Limb (tissue), 2 donors: Measurements from ENCODE around the gene CD72.
"Not testable (repeated sequence)": the region's sequence is repeated elsewhere in the genome, so short reads cannot be mapped to it uniquely, and the experiment has no call there.

Experiments used
- DNase-seq, 2 donors: peaks; one replicate each; pipeline ENCODE4 v3.0.0-alpha.2; 2016; ENCODE audit errors: extremely low spot score in 2 of 2

Gene CD72

GRCh38 chr9:35618854-35619799 lies 914 bp upstream of the CD72 start:
- DNase-seq: no peak

GRCh38 chr9:35617548-35617947 lies 665 bp downstream of the CD72 start:
- DNase-seq: no peak

- peak; percentile 15 to 62 for DNase-seq
Observed at GRCh38 chr9:35616681-35617459, 1.3 kb downstream of the CD72 start.

- DNase-seq: no peak
Observed at GRCh38 chr9:35615981-35616680, 2.1 kb downstream of the CD72 start.

GRCh38 chr9:35612843-35613242 lies 5.4 kb downstream of the CD72 start:
- DNase-seq: no peak

GRCh38 chr9:35612066-35612465 lies 6.1 kb downstream of the CD72 start:
- DNase-seq: not testable (repeated sequence)

- DNase-seq: no peak
Observed at GRCh38 chr9:35611230-35611797, 6.9 kb downstream of the CD72 start.

GRCh38 chr9:35609820-35610163 lies 8.4 kb downstream of the CD72 start:
- DNase-seq: no peak

- no peak for DNase-seq
Observed at GRCh38 chr9:35609001-35609819, 9.0 kb downstream of the CD72 start.

- no peak for DNase-seq
Observed at GRCh38 chr9:35608221-35608620, 10.0 kb downstream of the CD72 start.

GRCh38 chr9:35606726-35607125 lies 11.5 kb downstream of the CD72 start:
- DNase-seq: no peak

- no peak for DNase-seq
Observed at GRCh38 chr9:35606138-35606504, 12.1 kb downstream of the CD72 start.

GRCh38 chr9:35605351-35606137 lies 12.7 kb downstream of the CD72 start:
- peak in 1 of 2 donors; percentile 58 for DNase-seq

GRCh38 chr9:35604578-35605350 lies 13.4 kb downstream of the CD72 start, which contains the start of gene TESK1:
Gene TESK1, plus strand, starts transcription at chr9:35605262. Its CDS starts 358 bp downstream, at chr9:35605620.
- DNase-seq: peak; percentile 48 to 84

- DNase-seq: peak; percentile 99
Observed at GRCh38 chr9:35603986-35604577, 14.1 kb downstream of the CD72 start.

GRCh38 chr9:35603506-35603985 lies 14.7 kb downstream of the CD72 start:
- DNase-seq: peak in 1 of 2 donors; percentile 66

- no peak for DNase-seq
Observed at GRCh38 chr9:35599763-35600604, 18.2 kb downstream of the CD72 start.
